ENCODE data around the gene ARPP19.
A peak's percentile ranks its signal among the peaks of the same experiment; 100 is the strongest.
"Not testable (repeated sequence)": the region's sequence is repeated elsewhere in the genome, so short reads cannot be mapped to it uniquely, and the experiment has no call there.

The ARPP19 gene

GRCh38 chr15:52575072-52575471 is 6.2 kb upstream of the ARPP19 start:
- Histone ChIP-seq H3F3A (ENCODE audit: control insufficient read depth, insufficient read depth) (peaks cover 6% of the 10 kb centered on the region), H3K9me2 (replicated peaks; ENCODE audit: control insufficient read depth, low read length) (no peaks in the 10 kb centered on the region), H3K79me2 (ENCODE audit: control insufficient read depth, low read length) (no peaks in the 10 kb centered on the region), H3K27ac (ENCODE audit: low read depth, low read length) (no peak overlapping the region), H4K20me1 (ENCODE audit: control insufficient read depth, insufficient read depth, low read depth, low read length) (no peaks in the 10 kb centered on the region), H3K36me3 (ENCODE audit: control insufficient read depth, low read length) (no peaks in the 10 kb centered on the region), H3K4me1 (ENCODE audit: control insufficient read depth, low read length) (no peaks in the 10 kb centered on the region), H3K4me2 (ENCODE audit: low read length) (no peak overlapping the region), H3K27me3 (ENCODE audit: control insufficient read depth, low read length) (no peaks in the 10 kb centered on the region), H3K9me3 (ENCODE audit: control insufficient read depth, insufficient read depth, low read length) (no peaks in the 10 kb centered on the region), H3K4me3 (ENCODE audit: low read length) (no peak overlapping the region)
- TF ChIP-seq EZH2phosphoT487 (IDR thresholded peaks at IDR 0.05; ENCODE audit: borderline replicate concordance, low read length): no peak
- no peak for TF ChIP-seq CTCF (IDR thresholded peaks at IDR 0.05; ENCODE audit: low read depth, low read length, poor library complexity, severe bottlenecking)

GRCh38 chr15:52574623-52575022 is 5.8 kb upstream of the ARPP19 start:
- H3F3A ChIP-seq (ENCODE audit: control insufficient read depth, insufficient read depth): peaks cover 10% of the 10 kb centered on the region
- not testable (repeated sequence) for H3K4me2 ChIP-seq (ENCODE audit: low read length)

GRCh38 chr15:52567871-52568600 is 794 bp downstream of the ARPP19 start:
- Histone ChIP-seq H3K9me3 (ENCODE audit: control insufficient read depth, insufficient read depth, low read length) (no peaks in the 10 kb centered on the region), H3K9me2 (replicated peaks; ENCODE audit: control insufficient read depth, low read length) (no peaks in the 10 kb centered on the region), H3K36me3 (ENCODE audit: control insufficient read depth, low read length) (peaks cover 44% of the 10 kb centered on the region), H3K27me3 (ENCODE audit: control insufficient read depth, low read length) (no peaks in the 10 kb centered on the region), H3K4me3 (ENCODE audit: low read length) (peak overlapping the region; percentile 96), H3K79me2 (ENCODE audit: control insufficient read depth, low read length) (peaks cover 58% of the 10 kb centered on the region), H4K20me1 (ENCODE audit: control insufficient read depth, insufficient read depth, low read depth, low read length) (peaks cover 31% of the 10 kb centered on the region), H3K27ac (ENCODE audit: low read depth, low read length) (peak overlapping the region; percentile 75), H3F3A (ENCODE audit: control insufficient read depth, insufficient read depth) (peaks cover 13% of the 10 kb centered on the region), H3K4me2 (ENCODE audit: low read length) (peak overlapping the region; percentile 64), H3K4me1 (ENCODE audit: control insufficient read depth, low read length) (peaks cover 37% of the 10 kb centered on the region)
- TF ChIP-seq CTCF (IDR thresholded peaks at IDR 0.05; ENCODE audit: low read depth, low read length, poor library complexity, severe bottlenecking) (no peak), EZH2phosphoT487 (IDR thresholded peaks at IDR 0.05; ENCODE audit: borderline replicate concordance, low read length) (no peak)

More at GRCh38 chr15:52574623-52575022, 5.8 kb upstream of the ARPP19 start:
- not testable (repeated sequence) for H3K4me3 ChIP-seq (ENCODE audit: low read length); H3K27me3 ChIP-seq (ENCODE audit: control insufficient read depth, low read length); H3K27ac ChIP-seq (ENCODE audit: low read depth, low read length); H3K9me3 ChIP-seq (ENCODE audit: control insufficient read depth, insufficient read depth, low read length); H3K4me1 ChIP-seq (ENCODE audit: control insufficient read depth, low read length); H3K9me2 ChIP-seq (replicated peaks; ENCODE audit: control insufficient read depth, low read length); H4K20me1 ChIP-seq (ENCODE audit: control insufficient read depth, insufficient read depth, low read depth, low read length); H3K36me3 ChIP-seq (ENCODE audit: control insufficient read depth, low read length); H3K79me2 ChIP-seq (ENCODE audit: control insufficient read depth, low read length)

GRCh38 chr15:52566889-52567288 is 1.9 kb downstream of the ARPP19 start:
- TF ChIP-seq EZH2phosphoT487 (IDR thresholded peaks at IDR 0.05; ENCODE audit: borderline replicate concordance, low read length): no peak
- Histone ChIP-seq H3K4me2 (ENCODE audit: low read length) (peak overlapping the region; percentile 64), H3K27me3 (ENCODE audit: control insufficient read depth, low read length) (no peaks in the 10 kb centered on the region), H4K20me1 (ENCODE audit: control insufficient read depth, insufficient read depth, low read depth, low read length) (peaks cover 32% of the 10 kb centered on the region), H3F3A (ENCODE audit: control insufficient read depth, insufficient read depth) (peaks cover 13% of the 10 kb centered on the region), H3K79me2 (ENCODE audit: control insufficient read depth, low read length) (peaks cover 69% of the 10 kb centered on the region), H3K27ac (ENCODE audit: low read depth, low read length) (no peak overlapping the region), H3K36me3 (ENCODE audit: control insufficient read depth, low read length) (peaks cover 46% of the 10 kb centered on the region), H3K9me2 (replicated peaks; ENCODE audit: control insufficient read depth, low read length) (no peaks in the 10 kb centered on the region), H3K4me1 (ENCODE audit: control insufficient read depth, low read length) (peaks cover 40% of the 10 kb centered on the region), H3K4me3 (ENCODE audit: low read length) (peak overlapping the region; percentile 96), H3K9me3 (ENCODE audit: control insufficient read depth, insufficient read depth, low read length) (no peaks in the 10 kb centered on the region)

- peaks cover 51% of the 10 kb centered on the region for H3K36me3 ChIP-seq (ENCODE audit: control insufficient read depth, low read length)
- H3K27ac ChIP-seq (ENCODE audit: low read depth, low read length); H3K9me2 ChIP-seq (replicated peaks; ENCODE audit: control insufficient read depth, low read length); H3K27me3 ChIP-seq (ENCODE audit: control insufficient read depth, low read length); H3K9me3 ChIP-seq (ENCODE audit: control insufficient read depth, insufficient read depth, low read length); H3K4me3 ChIP-seq (ENCODE audit: low read length): not testable (repeated sequence)
- H3K4me1 ChIP-seq (ENCODE audit: control insufficient read depth, low read length): peaks cover 40% of the 10 kb centered on the region
- peaks cover 81% of the 10 kb centered on the region for H3K79me2 ChIP-seq (ENCODE audit: control insufficient read depth, low read length)
- H3K4me2 ChIP-seq (ENCODE audit: low read length): peak overlapping the region; percentile 64
- H4K20me1 ChIP-seq (ENCODE audit: control insufficient read depth, insufficient read depth, low read depth, low read length): peaks cover 37% of the 10 kb centered on the region
- peaks cover 13% of the 10 kb centered on the region for H3F3A ChIP-seq (ENCODE audit: control insufficient read depth, insufficient read depth)
These were observed 3.1 kb downstream of the ARPP19 start for GRCh38 chr15:52565417-52566358.
